T47D (cell line): ENCODE data around the gene VTN.

Source experiments
- DNase-seq, 2 experiments: peaks; one replicate each; pipeline versions ENCODE4 v3.0.0 to v3.0.0-alpha.2; 2011 to 2012; ENCODE audit warnings: low read depth in 1 of 2, low spot score in 1 of 2
- JUND ChIP-seq: IDR thresholded peaks from 2 replicates; pipeline ENCODE4 v1.6.1; 2012; ENCODE audit warnings: low read depth
- in situ Hi-C: cut with HindIII; loops from 2 replicates; pipeline ENCODE4 v1.10.0; 2016; ENCODE audit warnings: low sequenced_read_pairs, low pct_unique_long_range_greater_than_20kb

VTN gene

GRCh38 chr17:28330671-28331070, 39.4 kb downstream of the VTN start:
- in situ Hi-C loops = no loop called here
- no peak for TF ChIP-seq JUND
- no peak for DNase-seq

- DNase-seq = no peak
- in situ Hi-C loops = no loop called here
- no peak for TF ChIP-seq JUND
Measured at GRCh38 chr17:28328325-28328724, 41.8 kb downstream of the VTN start.

GRCh38 chr17:28327709-28328108, 42.4 kb downstream of the VTN start:
- in situ Hi-C loops = no loop called here
- no peak for TF ChIP-seq JUND
- DNase-seq = peak; percentile 36 to 52

GRCh38 chr17:28327031-28327607, 43.0 kb downstream of the VTN start:
- TF ChIP-seq JUND = no peak
- in situ Hi-C loops = no loop called here
- DNase-seq = no peak

- peak; percentile 63; the same call in 1 of the 2 replicates for TF ChIP-seq JUND
- in situ Hi-C loops = no loop called here
- DNase-seq = peak; percentile 66 to 98
Measured at GRCh38 chr17:28326114-28326513, 44.0 kb downstream of the VTN start.

- in situ Hi-C loops = no loop called here
- DNase-seq = no peak
- no peak for TF ChIP-seq JUND
Measured at GRCh38 chr17:28325211-28325610, 44.9 kb downstream of the VTN start.

GRCh38 chr17:28324781-28325180, 45.3 kb downstream of the VTN start:
- no peak for DNase-seq
- in situ Hi-C loops = no loop called here
- no peak for TF ChIP-seq JUND

GRCh38 chr17:28324267-28324745, 45.8 kb downstream of the VTN start:
- in situ Hi-C loops = no loop called here
- DNase-seq = no peak
- TF ChIP-seq JUND = no peak

GRCh38 chr17:28320215-28321061, 49.7 kb downstream of the VTN start:
- in situ Hi-C loops = no loop called here
- no peak for DNase-seq
- TF ChIP-seq JUND = no peak

- in situ Hi-C loops = no loop called here
- no peak for TF ChIP-seq JUND
Measured at GRCh38 chr17:28319598-28319935, 50.5 kb downstream of the VTN start.

GRCh38 chr17:28318759-28319597, 51.1 kb downstream of the VTN start, which contains the start of gene TMEM97:
Gene TMEM97, plus strand, starts transcription at chr17:28319200. Its CDS starts 40 bp downstream, at chr17:28319240.
- no peak for TF ChIP-seq JUND
- DNase-seq = peak; percentile 99
- in situ Hi-C loops = no loop called here

More at GRCh38 chr17:28319598-28319935, 50.5 kb downstream of the VTN start:
- DNase-seq = no peak

GRCh38 chr17:28317966-28318758, 51.9 kb downstream of the VTN start:
- in situ Hi-C loops = no loop called here
- no peak for TF ChIP-seq JUND
- DNase-seq = peak in 1 of 2 experiments; percentile 18
